ENCODE data around the gene FBLN1. TPM values are rescaled to one million over a fixed set of nuclear protein-coding genes. Genes with fewer than 3 reads are reported as not detected.
A peak's percentile ranks its signal among the peaks of the same experiment; 100 is the strongest.

Gene FBLN1
- total and polyA plus RNA-seq, 2 of the 13 experiments (the other 11 are each of a cell fraction or from before 2014, with no cell fraction given) = 37.3 to 103 TPM

DNA sequence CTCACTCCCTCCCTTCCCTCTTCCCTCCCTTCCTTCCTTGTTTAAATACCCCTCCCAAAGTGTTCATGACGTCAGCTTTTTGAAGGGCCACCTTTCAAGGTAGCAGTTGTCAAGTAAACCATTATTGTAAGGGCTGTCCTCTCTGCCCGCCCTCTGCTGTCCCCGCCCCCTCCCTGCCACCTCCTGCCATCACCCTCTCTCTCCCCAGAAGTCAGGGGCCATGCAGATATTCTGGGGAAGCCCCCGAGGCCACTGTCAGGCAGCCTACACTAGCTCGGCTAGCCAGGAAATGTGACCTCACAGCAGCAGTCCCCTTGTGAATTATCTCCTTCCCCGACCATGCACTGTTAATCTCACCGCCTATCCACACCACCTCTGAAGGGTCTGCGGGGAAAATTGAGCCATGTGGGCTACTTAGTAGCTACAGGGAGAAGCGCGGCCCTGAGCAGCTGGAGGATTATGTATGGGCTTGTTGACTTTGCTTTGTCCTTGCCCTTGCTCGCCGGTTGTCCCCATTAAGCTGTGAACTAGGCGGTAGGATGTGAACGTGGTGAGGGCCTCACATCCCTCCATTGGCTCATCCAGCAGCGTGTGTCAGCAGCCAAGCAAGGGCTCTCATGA lies 126.9 kb downstream of the FBLN1 start:
- POLR2A ChIA-PET = no interaction called here
- peak; percentile 74 for FAIRE-seq
- H3K4me3 ChIP-seq (replicated peaks in 1 of 3; ENCODE audit: insufficient read depth in 1 of 3, low read depth in 2 of 3, low read length in 3 of 3) = peak overlapping the region in 2 of 3 experiments; percentile 5 to 43; a peak in 3 of 6 replicates
- 3% methylated on average over 9 of the region's 15 CpGs for WGBS (ENCODE audit: low lambda C conversion rate)
- DNase-seq (ENCODE audit: low spot score) = peak; percentile 78
- no peaks in the 10 kb centered on the region for H3K36me3 ChIP-seq (replicated peaks in 1 of 2; ENCODE audit: control insufficient read depth in 1 of 2, insufficient read depth in 2 of 2, low read length in 2 of 2)
- intact Hi-C loops (cut with micrococcal nuclease; ENCODE audit: unreplicated experiment) (no loop called here), in situ Hi-C loops (cut with HindIII; ENCODE audit: extremely low pct_ligation_motif_present, low pct_unique_long_range_greater_than_20kb) (loop anchor here (25.0 kb wide), 1 partner anchor 483 kb away; no protein-coding TSS in a partner anchor)
- 0 out of 2 replicates have a peak overlapping the region, but pooled peaks have one; percentile 17 for H3K9ac ChIP-seq (ENCODE audit: insufficient read depth, low read depth, low read length)
- H3K9me3 ChIP-seq (ENCODE audit: low read length) = no peaks in the 10 kb centered on the region
- H4K20me1 ChIP-seq (ENCODE audit: insufficient read depth, low read length) = no peaks in the 10 kb centered on the region
- peaks cover 91% of the 10 kb centered on the region for H3K4me1 ChIP-seq (ENCODE audit: insufficient read depth, low read length)
- CTCF ChIA-PET (ENCODE audit: low intra/inter-chr PET ratio, low total read pairs) = no interaction called here
- H3K79me2 ChIP-seq (ENCODE audit: insufficient read depth, low read length) = no peaks in the 10 kb centered on the region
- peak overlapping the region; percentile 72 for H3K27ac ChIP-seq (ENCODE audit: extremely low read length, insufficient read depth, low read length)
- H3K27me3 ChIP-seq (ENCODE audit: control insufficient read depth in 1 of 2, insufficient read depth in 2 of 2, low read length in 2 of 2) = peaks cover 0 to 3% of the 10 kb centered on the region in 2 experiments; a peak in 2 of 5 replicates
- peak; percentile 84 for ATAC-seq
- H2AFZ ChIP-seq (ENCODE audit: low read length) = no peak overlapping the region
- no TSS peak for BruUV-seq (replicated peaks)
- peak overlapping the region; percentile 72 for H3K4me2 ChIP-seq (ENCODE audit: low read depth, low read length)
- peak; percentile 69 for TF ChIP-seq ATF7 (IDR thresholded peaks at IDR 0.05)
- no peak for TF ChIP-seq ATF7 (CRISPR knock-in tag; IDR thresholded peaks at IDR 0.05)
- no peak for TF ChIP-seq DNMT1 (CRISPR knock-in tag; IDR thresholded peaks at IDR 0.05)
- TF ChIP-seq TEF (CRISPR knock-in tag; IDR thresholded peaks at IDR 0.05) = no peak
- TF ChIP-seq GATAD1 (CRISPR knock-in tag; IDR thresholded peaks at IDR 0.05) = no peak
- no peak for TF ChIP-seq MEIS1 (CRISPR knock-in tag; IDR thresholded peaks at IDR 0.05; ENCODE audit: borderline replicate concordance)
- peak; percentile 96 for TF ChIP-seq ESRRA (CRISPR knock-in tag; IDR thresholded peaks at IDR 0.05; ENCODE audit: low read depth)
- TF ChIP-seq CBX2 (IDR thresholded peaks at IDR 0.05; ENCODE audit: low read depth, low read length) = no peak
- TF ChIP-seq CBX2 (CRISPR knock-in tag; IDR thresholded peaks at IDR 0.05; ENCODE audit: low read depth) = no peak
- TF ChIP-seq PCBP1 (IDR thresholded peaks at IDR 0.05; ENCODE audit: borderline replicate concordance, low read depth, low read length) = no peak
- no peak for TF ChIP-seq PBX2 (CRISPR knock-in tag; IDR thresholded peaks at IDR 0.05)
- TF ChIP-seq SMAD9 (CRISPR knock-in tag; IDR thresholded peaks at IDR 0.05) = no peak
- TF ChIP-seq NR1H2 (CRISPR knock-in tag; IDR thresholded peaks at IDR 0.05; ENCODE audit: borderline replicate concordance, low read depth) = no peak
- TF ChIP-seq ZNF547 (CRISPR knock-in tag; IDR thresholded peaks at IDR 0.05) = no peak
- TF ChIP-seq, protein P1, sequence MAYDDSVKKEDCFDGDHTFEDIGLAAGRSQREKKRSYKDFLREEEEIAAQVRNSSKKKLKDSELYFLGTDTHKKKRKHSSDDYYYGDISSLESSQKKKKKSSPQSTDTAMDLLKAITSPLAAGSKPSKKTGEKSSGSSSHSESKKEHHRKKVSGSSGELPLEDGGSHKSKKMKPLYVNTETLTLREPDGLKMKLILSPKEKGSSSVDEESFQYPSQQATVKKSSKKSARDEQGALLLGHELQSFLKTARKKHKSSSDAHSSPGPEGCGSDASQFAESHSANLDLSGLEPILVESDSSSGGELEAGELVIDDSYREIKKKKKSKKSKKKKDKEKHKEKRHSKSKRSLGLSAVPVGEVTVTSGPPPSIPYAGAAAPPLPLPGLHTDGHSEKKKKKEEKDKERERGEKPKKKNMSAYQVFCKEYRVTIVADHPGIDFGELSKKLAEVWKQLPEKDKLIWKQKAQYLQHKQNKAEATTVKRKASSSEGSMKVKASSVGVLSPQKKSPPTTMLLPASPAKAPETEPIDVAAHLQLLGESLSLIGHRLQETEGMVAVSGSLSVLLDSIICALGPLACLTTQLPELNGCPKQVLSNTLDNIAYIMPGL (CRISPR knock-in tag; IDR thresholded peaks at IDR 0.05; ENCODE audit: borderline replicate concordance in 1 of 2, low read depth in 1 of 2) = no peak
- no peak for TF ChIP-seq MLX (CRISPR knock-in tag; IDR thresholded peaks at IDR 0.05)
- TF ChIP-seq ZNF644 (CRISPR knock-in tag; IDR thresholded peaks at IDR 0.05; ENCODE audit: low read depth) = peak; percentile 57; the same call in 1 of the 2 replicates
- no peak for TF ChIP-seq ZFP91 (CRISPR knock-in tag; IDR thresholded peaks at IDR 0.05; ENCODE audit: borderline replicate concordance)
- no peak for TF ChIP-seq ZZZ3 (CRISPR knock-in tag; IDR thresholded peaks at IDR 0.05; ENCODE audit: borderline replicate concordance)

Data from HepG2 (cell line).